Transverse colon (tissue), 4 donors: Measurements from ENCODE around the gene ETNK2. TPM values are rescaled to one million over a fixed set of nuclear protein-coding genes. Genes with fewer than 3 reads are reported as not detected.
A peak's percentile ranks its signal among the peaks of the same experiment; 100 is the strongest.

Experiments used
- DNase-seq: peaks from one replicate; pipeline ENCODE4 v3.0.0-alpha.2; 2019
- H3K27ac ChIP-seq, 4 donors: fragments of 200-600 bp; sonication (generic); 2 replicates each; pipeline ENCODE4 v1.5.1; 2016 to 2018; ENCODE audit warnings: inconsistent platforms in 4 of 4
- H3K27me3 ChIP-seq: fragments of 200-600 bp; sonication (generic); 2 replicates; pipeline ENCODE4 v1.5.1; 2017; ENCODE audit warnings: inconsistent platforms
- H3K36me3 ChIP-seq, 4 donors: fragments of 200-600 bp; sonication (generic); 2 replicates each; pipeline ENCODE4 v1.5.1; 2017 to 2019; ENCODE audit warnings: inconsistent platforms in 4 of 4
- H3K4me1 ChIP-seq, 4 donors: fragments of 200-600 bp; sonication (generic); 2 replicates each; pipeline ENCODE4 v1.5.1; 2017 to 2020; ENCODE audit warnings: inconsistent platforms in 4 of 4
- H3K4me3 ChIP-seq, 4 donors: fragments of 200-600 bp; sonication (generic); 1 replicate in 1 of 4; 2 replicates in 3 of 4; pipeline versions ENCODE4 v1.5.1 to v1.6.1; 2017 to 2019; ENCODE audit warnings: inconsistent platforms in 4 of 4
- H3K9me3 ChIP-seq, 2 donors: fragments of 200-600 bp; sonication (generic); 2 replicates each; pipeline ENCODE4 v1.5.1; 2017 to 2019; ENCODE audit warnings: inconsistent platforms in 2 of 2
- CTCF ChIP-seq, 5 experiments: fragments of 200-600 bp in 3 of 5; fragments of 450-650 bp in 2 of 5; sonication (generic) in 3 of 5; IDR thresholded peaks; 1 replicate in 2 of 5; 2 replicates in 3 of 5; pipeline ENCODE4 v1.5.1; 2016 to 2017; ENCODE audit warnings: antibody characterized with exemption in 5 of 5, inconsistent platforms in 3 of 5, mild to moderate bottlenecking in 2 of 5, moderate library complexity in 1 of 5
- EP300 ChIP-seq: sonication (generic); formaldehyde crosslinking; IDR thresholded peaks from one replicate; pipeline ENCODE4 v1.6.1; 2017; ENCODE audit warnings: antibody characterized with exemption, low read depth
- POLR2A ChIP-seq: fragments of 450-650 bp; IDR thresholded peaks from one replicate; pipeline ENCODE4 v1.6.1; 2016; ENCODE audit warnings: antibody characterized with exemption, mild to moderate bottlenecking, moderate library complexity
- POLR2AphosphoS5 ChIP-seq, 3 donors: sonication (generic); formaldehyde crosslinking; IDR thresholded peaks; one replicate each; pipeline ENCODE4 v1.6.1; 2016; ENCODE audit warnings: antibody characterized with exemption in 3 of 3
- WGBS, 2 donors: methylation state at CpG; one replicate each; pipeline ENCODE4 v1.1.5; 2018; ENCODE audit warnings: low coverage in 1 of 2; 5-methylcytosine and 5-hydroxymethylcytosine counted together
- in situ Hi-C, 4 donors: fragments of 200-750 bp; cut with MboI; loops; one replicate each; pipeline versions ENCODE4 v1.15.0 to v1.15.1; 2017; ENCODE audit warnings: low sequenced_read_pairs in 3 of 4, low pct_ligation_motif_present in 1 of 4, low pct_unique_long_range_greater_than_20kb in 1 of 4
- intact Hi-C: fragments of 100-400 bp; cut with DNase I; formaldehyde crosslinking; loops from one replicate; pipeline ENCODE4 v1.15.1; 2023; ENCODE audit warnings: low total_unique reads
- total RNA-seq, 4 donors: library from RNA; depleted of rRNA; stranded (reverse); fragments of >200 nt; gene quantifications; one replicate each; pipeline ENCODE4 v1.1.0, GENCODE V29; 2016

Gene ETNK2
- total RNA-seq, 4 donors from 2014 or later, result 1.9 to 3.7 (median 3.3) TPM; not detected in 1

GRCh38 chr1:204149635-204150565, 1.9 kb downstream of the ETNK2 start:
- DNase-seq, result no peak
- H3K27me3 ChIP-seq, result peaks cover 29% of the 10 kb centered on the region
- intact Hi-C loops (no loop called here), in situ Hi-C loops (no loop called here)
- no peak for TF ChIP-seq POLR2A
- TF ChIP-seq CTCF (IDR thresholded peaks at IDR 0.05), result no peak
- no peak for TF ChIP-seq POLR2AphosphoS5 (IDR thresholded peaks at IDR 0.05)
- no peak for TF ChIP-seq EP300
- H3K4me1 ChIP-seq, result peaks cover 5 to 9% (median 6%) of the 10 kb centered on the region in 4 donors
- peak overlapping the region in 1 of 4 donors; percentile 83 for H3K27ac ChIP-seq
- 71 to 79% methylated on average over 1 to 16 of the region's 16 CpGs for WGBS, 2 donors
- no peaks in the 10 kb centered on the region for H3K9me3 ChIP-seq
- no peaks in the 10 kb centered on the region for H3K36me3 ChIP-seq
- H3K4me3 ChIP-seq, result no peak overlapping the region

- no peak for TF ChIP-seq EP300
- no peak for TF ChIP-seq POLR2AphosphoS5 (IDR thresholded peaks at IDR 0.05)
- no peak for TF ChIP-seq CTCF (IDR thresholded peaks at IDR 0.05)
- TF ChIP-seq POLR2A, result no peak
- Histone ChIP-seq H3K4me3 (no peak overlapping the region), H3K4me1 (peaks cover 5 to 9% (median 6%) of the 10 kb centered on the region in 4 donors), H3K27me3 (peaks cover 29% of the 10 kb centered on the region), H3K36me3 (no peaks in the 10 kb centered on the region), H3K27ac (no peak overlapping the region), H3K9me3 (no peaks in the 10 kb centered on the region)
- 76 to 100% methylated on average over 1 to 2 of the region's 2 CpGs for WGBS, 2 donors
- intact Hi-C loops (no loop called here), in situ Hi-C loops (no loop called here)
- no peak for DNase-seq
Observed at GRCh38 chr1:204149107-204149506, 2.7 kb downstream of the ETNK2 start.

GRCh38 chr1:204147406-204148383, 4.1 kb downstream of the ETNK2 start:
- no peak overlapping the region for H3K4me3 ChIP-seq
- peaks cover 5 to 7% (median 6%) of the 10 kb centered on the region in 4 donors for H3K4me1 ChIP-seq
- peaks cover 19% of the 10 kb centered on the region for H3K27me3 ChIP-seq
- in situ Hi-C loops, result no loop called here
- DNase-seq, result no peak
- intact Hi-C loops, result no loop called here
- H3K27ac ChIP-seq, result no peak overlapping the region
- H3K36me3 ChIP-seq, result no peaks in the 10 kb centered on the region
- TF ChIP-seq EP300 (no peak), POLR2A (no peak), POLR2AphosphoS5 (IDR thresholded peaks at IDR 0.05) (no peak), CTCF (IDR thresholded peaks at IDR 0.05) (no peak)
- WGBS, 2 donors, result 86% methylated on average over 13 of the region's 13 CpGs; no CpG with 5 or more reads in 1 of the 2 donors
- no peaks in the 10 kb centered on the region for H3K9me3 ChIP-seq

- 81% methylated on average over 7 of the region's 7 CpGs; no CpG with 5 or more reads in 1 of the 2 donors for WGBS, 2 donors
- H3K36me3 ChIP-seq, result no peaks in the 10 kb centered on the region
- in situ Hi-C loops (no loop called here), intact Hi-C loops (no loop called here)
- H3K9me3 ChIP-seq, result no peaks in the 10 kb centered on the region
- peaks cover 12% of the 10 kb centered on the region for H3K27me3 ChIP-seq
- H3K4me3 ChIP-seq, result no peak overlapping the region
- H3K4me1 ChIP-seq, result peaks cover 0 to 6% (median 0%) of the 10 kb centered on the region in 4 donors
- TF ChIP-seq POLR2A (no peak), EP300 (no peak), POLR2AphosphoS5 (IDR thresholded peaks at IDR 0.05) (no peak), CTCF (IDR thresholded peaks at IDR 0.05) (no peak)
- no peak for DNase-seq
- no peak overlapping the region for H3K27ac ChIP-seq
Observed at GRCh38 chr1:204146965-204147364, 4.9 kb downstream of the ETNK2 start.
